ENCODE measurements around the gene WIPF1.

DNA sequence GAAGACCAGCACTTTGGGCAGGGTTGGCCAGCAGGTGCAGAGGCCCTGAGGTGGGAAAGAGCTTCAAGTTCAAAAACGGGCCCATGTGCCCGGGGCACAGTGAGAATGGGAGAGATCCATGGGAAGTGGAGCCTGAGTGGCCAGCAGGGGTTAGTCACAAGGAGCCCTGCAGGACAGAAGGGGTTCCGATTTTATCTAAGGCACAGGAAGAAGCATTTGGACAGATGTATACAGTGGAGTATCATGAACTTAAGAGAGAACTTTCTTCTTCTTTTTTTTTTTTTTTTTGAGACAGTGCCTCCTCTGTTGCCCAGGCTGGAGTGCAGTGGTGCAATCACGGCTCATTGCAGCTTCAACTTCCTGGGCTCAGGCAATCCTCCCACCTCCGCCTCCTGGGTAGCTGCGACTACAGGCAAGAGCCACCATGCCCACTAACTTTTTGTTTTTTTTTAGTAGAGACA lies 24.0 kb downstream of the WIPF1 start:
- no peak for TF ChIP-seq POLR2A (IDR thresholded peaks at IDR 0.05)
- TF ChIP-seq, protein P1, sequence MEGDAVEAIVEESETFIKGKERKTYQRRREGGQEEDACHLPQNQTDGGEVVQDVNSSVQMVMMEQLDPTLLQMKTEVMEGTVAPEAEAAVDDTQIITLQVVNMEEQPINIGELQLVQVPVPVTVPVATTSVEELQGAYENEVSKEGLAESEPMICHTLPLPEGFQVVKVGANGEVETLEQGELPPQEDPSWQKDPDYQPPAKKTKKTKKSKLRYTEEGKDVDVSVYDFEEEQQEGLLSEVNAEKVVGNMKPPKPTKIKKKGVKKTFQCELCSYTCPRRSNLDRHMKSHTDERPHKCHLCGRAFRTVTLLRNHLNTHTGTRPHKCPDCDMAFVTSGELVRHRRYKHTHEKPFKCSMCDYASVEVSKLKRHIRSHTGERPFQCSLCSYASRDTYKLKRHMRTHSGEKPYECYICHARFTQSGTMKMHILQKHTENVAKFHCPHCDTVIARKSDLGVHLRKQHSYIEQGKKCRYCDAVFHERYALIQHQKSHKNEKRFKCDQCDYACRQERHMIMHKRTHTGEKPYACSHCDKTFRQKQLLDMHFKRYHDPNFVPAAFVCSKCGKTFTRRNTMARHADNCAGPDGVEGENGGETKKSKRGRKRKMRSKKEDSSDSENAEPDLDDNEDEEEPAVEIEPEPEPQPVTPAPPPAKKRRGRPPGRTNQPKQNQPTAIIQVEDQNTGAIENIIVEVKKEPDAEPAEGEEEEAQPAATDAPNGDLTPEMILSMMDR (IDR thresholded peaks at IDR 0.05), result no peak

Data from body of pancreas (tissue), 4 donors.